Renal cortex interstitium (tissue), 11 donors: ENCODE results near the gene IL10. TPM values are rescaled to one million over a fixed set of nuclear protein-coding genes. Genes with fewer than 3 reads are reported as not detected.
"Not testable (repeated sequence)": the region's sequence is repeated elsewhere in the genome, so short reads cannot be mapped to it uniquely, and the experiment has no call there.

ENCODE experiments used
- DNase-seq, 11 donors: peaks; one replicate each; pipeline ENCODE4 v3.0.0-alpha.2; 2013; ENCODE audit warnings: low read depth in 9 of 11, low spot score in 4 of 11; ENCODE audit errors: extremely low read depth in 1 of 11
- polyA plus RNA-seq, 3 donors: library from polyadenylated mRNA; unstranded; fragments of 120-200 nt; gene quantifications; one replicate each; pipeline ENCODE4 v1.2.1, GENCODE V29; 2013; ENCODE audit not compliant: insufficient read length in 3 of 3

IL10 gene
- polyA plus RNA-seq, 3 donors, result 0.39 to 0.65 (median 0.40) TPM

- DNase-seq, result no peak
Observed at GRCh38 chr1:206796981-206797402, 24.7 kb upstream of the IL10 start.

GRCh38 chr1:206796116-206796515 lies 23.8 kb upstream of the IL10 start:
- no peak for DNase-seq

- DNase-seq, result no peak
Observed at GRCh38 chr1:206794294-206794908, 22.1 kb upstream of the IL10 start.

- DNase-seq, result no peak
Observed at GRCh38 chr1:206793620-206794019, 21.3 kb upstream of the IL10 start.

- DNase-seq, result no peak
Observed at GRCh38 chr1:206792939-206793607, 20.8 kb upstream of the IL10 start.

GRCh38 chr1:206790502-206791250 lies 18.4 kb upstream of the IL10 start:
- DNase-seq, result no peak

- DNase-seq, result no peak
Observed at GRCh38 chr1:206788487-206789050, 16.3 kb upstream of the IL10 start.

- DNase-seq, result no peak
Observed at GRCh38 chr1:206787891-206788290, 15.6 kb upstream of the IL10 start.

- no peak for DNase-seq
Observed at GRCh38 chr1:206786212-206786886, 14.1 kb upstream of the IL10 start.

GRCh38 chr1:206785182-206785765 lies 13.0 kb upstream of the IL10 start:
- DNase-seq, result no peak

GRCh38 chr1:206784471-206784903 lies 12.2 kb upstream of the IL10 start:
- no peak for DNase-seq

GRCh38 chr1:206783506-206783905 lies 11.2 kb upstream of the IL10 start:
- DNase-seq, result no peak

- DNase-seq, result no peak
Observed at GRCh38 chr1:206782448-206782847, 10.2 kb upstream of the IL10 start.

- DNase-seq, result no peak
Observed at GRCh38 chr1:206779638-206780037, 7.3 kb upstream of the IL10 start.

GRCh38 chr1:206778911-206779310 lies 6.6 kb upstream of the IL10 start:
- not testable (repeated sequence) for DNase-seq

GRCh38 chr1:206778031-206778430 lies 5.7 kb upstream of the IL10 start:
- DNase-seq, result no peak

GRCh38 chr1:206776229-206776628 lies 3.9 kb upstream of the IL10 start:
- DNase-seq, result no peak

GRCh38 chr1:206774093-206774492 lies 1.8 kb upstream of the IL10 start:
- DNase-seq, result no peak

GRCh38 chr1:206771338-206771692 lies 979 bp downstream of the IL10 start:
- no peak for DNase-seq
